DOHH2 (cell line): ENCODE results near the gene FBN1.

Experiments
- H3F3A ChIP-seq: fragments of 200-600 bp; sonication (generic), shearing (Covaris generic); 2 replicates; pipeline ENCODE4 v1.6.0; 2016; ENCODE audit warnings: antibody characterized with exemption, mild to moderate bottlenecking; ENCODE audit not compliant: control insufficient read depth, insufficient read depth
- H3K27ac ChIP-seq: fragments of 200-600 bp; sonication (generic); 2 replicates; pipeline ENCODE4 v1.5.1; 2014; ENCODE audit warnings: low read depth, mild to moderate bottlenecking, low read length, moderate library complexity
- H3K27me3 ChIP-seq: fragments of 200-600 bp; sonication (generic); 2 replicates; pipeline ENCODE4 v1.6.1; 2014; ENCODE audit warnings: mild to moderate bottlenecking, low read length, mixed read lengths; ENCODE audit not compliant: control insufficient read depth
- H3K36me3 ChIP-seq: fragments of 200-600 bp; sonication (generic); 2 replicates; pipeline ENCODE4 v1.6.1; 2014; ENCODE audit warnings: mild to moderate bottlenecking, low read length, moderate library complexity, mixed read lengths; ENCODE audit not compliant: control insufficient read depth
- H3K4me1 ChIP-seq: fragments of 200-600 bp; sonication (generic); 2 replicates; pipeline ENCODE4 v1.6.1; 2014; ENCODE audit warnings: mild to moderate bottlenecking, low read length, mixed read lengths; ENCODE audit not compliant: control insufficient read depth
- H3K4me2 ChIP-seq: fragments of 200-600 bp; sonication (generic); 2 replicates; pipeline ENCODE4 v1.6.0; 2014; ENCODE audit warnings: mild to moderate bottlenecking, low read length, moderate library complexity
- H3K4me3 ChIP-seq: fragments of 200-600 bp; sonication (generic); 2 replicates; pipeline ENCODE4 v1.5.1; 2014; ENCODE audit warnings: mild to moderate bottlenecking, low read length, mixed read lengths
- H3K79me2 ChIP-seq: fragments of 200-600 bp; sonication (generic); 2 replicates; pipeline ENCODE4 v1.6.1; 2014; ENCODE audit warnings: mild to moderate bottlenecking, low read length, mixed read lengths; ENCODE audit not compliant: control insufficient read depth
- H3K9me2 ChIP-seq: fragments of 200-600 bp; sonication (generic); replicated peaks from 2 replicates; pipeline ENCODE4 v1.6.1; 2014; ENCODE audit warnings: mild to moderate bottlenecking, low read length, mixed read lengths; ENCODE audit not compliant: control insufficient read depth
- H3K9me3 ChIP-seq: fragments of 200-600 bp; sonication (generic); 2 replicates; pipeline ENCODE4 v1.6.1; 2014; ENCODE audit warnings: antibody characterized with exemption, low read length, mixed read lengths; ENCODE audit not compliant: control insufficient read depth, insufficient read depth
- H4K20me1 ChIP-seq: fragments of 200-600 bp; sonication (generic); 2 replicates; pipeline ENCODE4 v1.6.0; 2014; ENCODE audit warnings: low read depth, mild to moderate bottlenecking, antibody characterized with exemption, low read length, moderate library complexity; ENCODE audit not compliant: control insufficient read depth, insufficient read depth
- CTCF ChIP-seq: fragments of 200-600 bp; sonication (generic); IDR thresholded peaks from one replicate; pipeline ENCODE4 v1.5.1; 2014; ENCODE audit warnings: antibody characterized with exemption, mild to moderate bottlenecking, low read depth, low read length; ENCODE audit not compliant: poor library complexity, severe bottlenecking
- EZH2phosphoT487 ChIP-seq: fragments of 200-600 bp; sonication (generic); IDR thresholded peaks from 2 replicates; pipeline ENCODE4 v1.6.1; 2017; ENCODE audit warnings: borderline replicate concordance, mild to moderate bottlenecking, antibody characterized with exemption, low read length, moderate library complexity, mixed read lengths

Gene FBN1

DNA sequence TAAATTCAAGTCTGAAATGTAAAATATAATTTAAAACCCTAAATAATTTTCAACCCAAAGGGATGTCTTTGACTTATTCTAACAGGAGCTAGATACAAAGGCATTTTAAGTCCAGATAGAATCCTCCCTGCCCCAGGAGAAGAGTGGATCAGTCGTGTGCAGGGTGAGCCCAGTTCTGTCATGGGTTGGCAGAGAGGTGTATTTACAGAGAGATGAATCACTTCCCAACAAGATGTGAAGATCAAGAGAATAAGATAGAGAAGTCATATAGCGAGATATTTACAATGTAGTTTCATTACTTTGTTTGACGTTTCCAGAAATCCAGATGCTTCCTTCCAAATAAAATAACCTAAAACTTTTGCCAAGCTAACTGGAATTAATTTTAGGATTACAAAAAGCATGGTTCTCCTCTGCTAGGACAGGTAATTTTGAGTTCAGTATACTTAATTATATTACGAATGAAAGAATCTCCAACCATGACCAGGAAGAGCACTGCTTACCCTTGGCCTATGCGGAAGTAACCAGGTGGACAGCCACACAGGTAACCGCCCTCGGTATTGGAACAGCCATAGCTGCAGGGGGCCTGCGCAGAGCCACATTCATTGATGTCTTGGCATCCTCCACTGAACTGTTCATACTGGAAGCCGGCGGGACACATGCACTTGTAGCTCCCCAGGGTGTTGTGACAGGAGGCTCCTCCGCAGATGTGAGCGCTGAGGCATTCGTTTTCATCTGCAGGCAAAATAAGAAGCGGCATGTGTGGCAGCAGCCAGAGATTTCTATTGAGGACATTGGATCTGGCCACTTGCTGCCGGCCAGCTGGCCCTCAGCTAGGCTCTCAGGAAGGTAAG, 230.2 kb downstream of the FBN1 start:
- H3F3A ChIP-seq, result no peaks in the 10 kb centered on the region
- no peak overlapping the region for H3K4me3 ChIP-seq

DNA sequence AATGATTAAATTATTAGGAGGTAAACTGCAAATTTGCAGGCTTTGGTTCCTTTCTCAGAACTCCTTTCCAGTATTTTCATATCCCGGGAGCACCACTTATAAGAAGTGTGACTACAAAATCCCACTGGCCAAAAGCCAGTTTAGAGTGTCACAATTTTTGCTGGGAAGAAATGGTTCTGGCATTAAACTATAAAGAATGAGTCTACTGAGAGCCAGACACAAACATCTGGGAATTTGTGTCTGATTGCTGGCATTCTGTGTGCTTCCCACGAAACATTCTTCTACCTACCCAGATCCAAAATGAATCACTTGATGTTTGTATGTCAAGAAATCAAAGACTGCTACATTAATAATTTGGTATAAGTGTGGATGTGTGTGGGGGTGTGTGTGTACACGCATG, 231.5 kb downstream of the FBN1 start:
- H3K27ac ChIP-seq, result no peak overlapping the region
- H3F3A ChIP-seq, result no peaks in the 10 kb centered on the region
- H3K4me2 ChIP-seq, result no peak overlapping the region
- no peaks in the 10 kb centered on the region for H3K4me1 ChIP-seq
- no peak overlapping the region for H3K4me3 ChIP-seq
- no peaks in the 10 kb centered on the region for H3K36me3 ChIP-seq
- TF ChIP-seq EZH2phosphoT487 (no peak), CTCF (no peak)
- H3K27me3 ChIP-seq, result no peaks in the 10 kb centered on the region
- no peaks in the 10 kb centered on the region for H3K9me3 ChIP-seq
- H3K9me2 ChIP-seq, result no peaks in the 10 kb centered on the region
- H4K20me1 ChIP-seq, result no peaks in the 10 kb centered on the region
- H3K79me2 ChIP-seq, result no peaks in the 10 kb centered on the region

More for the DNA sequence above, 230.2 kb downstream of the FBN1 start:
- Histone ChIP-seq H3K27ac (no peak overlapping the region), H3K36me3 (no peaks in the 10 kb centered on the region), H4K20me1 (no peaks in the 10 kb centered on the region), H3K4me1 (no peaks in the 10 kb centered on the region), H3K9me3 (no peaks in the 10 kb centered on the region), H3K4me2 (no peak overlapping the region), H3K9me2 (no peaks in the 10 kb centered on the region), H3K79me2 (no peaks in the 10 kb centered on the region), H3K27me3 (no peaks in the 10 kb centered on the region)
- TF ChIP-seq CTCF, result no peak

DNA sequence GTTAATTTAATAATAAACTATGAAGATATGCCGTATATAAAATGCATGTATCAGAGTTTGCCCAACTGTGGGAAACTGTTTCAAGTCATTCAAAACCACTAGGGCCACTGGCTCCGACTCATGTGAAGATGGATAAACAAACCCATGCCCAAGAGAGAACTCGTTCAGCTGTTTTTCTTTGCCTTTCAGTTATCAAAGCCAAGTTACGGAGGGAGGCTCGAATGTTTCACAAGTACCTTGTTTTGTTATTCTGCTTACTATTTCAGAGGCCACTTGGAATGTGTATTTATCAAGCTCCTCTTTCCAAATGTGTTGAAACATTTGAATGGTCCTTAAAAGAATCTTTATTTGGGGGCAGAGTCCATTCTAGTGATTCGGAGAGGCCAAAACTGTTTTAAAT, 232.2 kb downstream of the FBN1 start:
- Histone ChIP-seq H3F3A (no peaks in the 10 kb centered on the region), H3K79me2 (no peaks in the 10 kb centered on the region), H3K4me3 (no peak overlapping the region), H3K9me2 (no peaks in the 10 kb centered on the region), H3K9me3 (no peaks in the 10 kb centered on the region), H3K4me2 (no peak overlapping the region), H3K36me3 (no peaks in the 10 kb centered on the region), H3K27me3 (no peaks in the 10 kb centered on the region), H4K20me1 (no peaks in the 10 kb centered on the region), H3K27ac (no peak overlapping the region), H3K4me1 (no peaks in the 10 kb centered on the region)
- no peak for TF ChIP-seq EZH2phosphoT487
- no peak for TF ChIP-seq CTCF
